Activated B cell treated with CpG ODN at 0.5 μM for 24 hours (primary cell): ENCODE results near the gene UBA52. TPM values are rescaled to one million over a fixed set of nuclear protein-coding genes. Genes with fewer than 3 reads are reported as not detected.

ENCODE experiments used
- ATAC-seq: fragments of 200-7000 bp; cut with Tn5 transposase; one replicate; pipeline ENCODE4 v1.10.0; 2021; ENCODE audit warnings: low read depth, mild to moderate bottlenecking, moderate library complexity
- CTCF ChIA-PET: fragments of 350-600 bp; sonication (Branson Sonifier 250); formaldehyde crosslinking; loops from one replicate; lab custom pipeline; 2021; ENCODE audit warnings: antibody characterized with exemption; lab: Charles Lee
- POLR2A ChIA-PET: fragments of 350-600 bp; sonication (Branson Sonifier 250); formaldehyde crosslinking; loops from one replicate; lab custom pipeline; 2021; ENCODE audit warnings: antibody characterized with exemption; lab: Charles Lee
- DNase-seq: peaks from one replicate; pipeline ENCODE4 v3.0.0; 2022
- H3K27ac Mint-ChIP-seq: one replicate; pipeline ENCODE4 v1.8.0; 2020; ENCODE audit warnings: mixed read lengths
- H3K27me3 Mint-ChIP-seq: one replicate; pipeline ENCODE4 v1.8.0; 2021; ENCODE audit warnings: mixed read lengths
- H3K36me3 Mint-ChIP-seq: one replicate; pipeline ENCODE4 v1.8.0; 2021; ENCODE audit warnings: low read depth, mixed read lengths
- H3K4me1 Mint-ChIP-seq: one replicate; pipeline ENCODE4 v1.8.0; 2021; ENCODE audit warnings: mixed read lengths
- H3K4me3 Mint-ChIP-seq: one replicate; pipeline ENCODE4 v1.8.0; 2020; ENCODE audit warnings: mild to moderate bottlenecking, mixed read lengths
- H3K9me3 Mint-ChIP-seq: one replicate; pipeline ENCODE4 v1.8.0; 2020; ENCODE audit warnings: mixed read lengths
- intact Hi-C: fragments of 100-400 bp; cut with micrococcal nuclease; formaldehyde crosslinking; loops from one replicate; pipeline ENCODE4 v1.15.1; 2024
- total RNA-seq: library from RNA; stranded (reverse); gene quantifications from 2 replicates; pipeline ENCODE4 v1.2.3, GENCODE V29; 2022
- TF ChIP-seq, protein P1 (sequence below): fragments of 200-600 bp; IDR thresholded peaks from one replicate; pipeline ENCODE4 v1.8.0; 2022; ENCODE audit warnings: antibody characterized with exemption, mild to moderate bottlenecking

UBA52 gene
- total RNA-seq, 1 donor from 2014 or later = 1,962 TPM

- peaks cover 36% of the 10 kb centered on the region for H3K4me1 Mint-ChIP-seq
- CTCF ChIA-PET = interaction anchor here (0.7 to 2.9 kb wide), 5 partner anchors 16 to 262 kb away, joined by 3 to 17 read pairs (median 5); partner anchors contain the start of gene UBA52
- POLR2A ChIA-PET = interaction anchor here (0.7 to 3.4 kb wide), 9 partner anchors 9 to 443 kb away, joined by 3 to 55 read pairs (median 9); partner anchors contain the start of genes ELL, KXD1 and UBA52
- ATAC-seq (no peak), DNase-seq (no peak)
- intact Hi-C loops = loop anchor here (5.0 kb wide), 3 partner anchors 45 to 330 kb away; partner anchors contain the start of genes COPE, DDX49 and FKBP8
- peaks cover 2% of the 10 kb centered on the region for H3K27me3 Mint-ChIP-seq
- no peaks in the 10 kb centered on the region for H3K9me3 Mint-ChIP-seq
- H3K36me3 Mint-ChIP-seq = peaks cover 10% of the 10 kb centered on the region
- H3K4me3 Mint-ChIP-seq = peak overlapping the region; percentile 35
- no peak overlapping the region for H3K27ac Mint-ChIP-seq
- TF ChIP-seq, protein P1, sequence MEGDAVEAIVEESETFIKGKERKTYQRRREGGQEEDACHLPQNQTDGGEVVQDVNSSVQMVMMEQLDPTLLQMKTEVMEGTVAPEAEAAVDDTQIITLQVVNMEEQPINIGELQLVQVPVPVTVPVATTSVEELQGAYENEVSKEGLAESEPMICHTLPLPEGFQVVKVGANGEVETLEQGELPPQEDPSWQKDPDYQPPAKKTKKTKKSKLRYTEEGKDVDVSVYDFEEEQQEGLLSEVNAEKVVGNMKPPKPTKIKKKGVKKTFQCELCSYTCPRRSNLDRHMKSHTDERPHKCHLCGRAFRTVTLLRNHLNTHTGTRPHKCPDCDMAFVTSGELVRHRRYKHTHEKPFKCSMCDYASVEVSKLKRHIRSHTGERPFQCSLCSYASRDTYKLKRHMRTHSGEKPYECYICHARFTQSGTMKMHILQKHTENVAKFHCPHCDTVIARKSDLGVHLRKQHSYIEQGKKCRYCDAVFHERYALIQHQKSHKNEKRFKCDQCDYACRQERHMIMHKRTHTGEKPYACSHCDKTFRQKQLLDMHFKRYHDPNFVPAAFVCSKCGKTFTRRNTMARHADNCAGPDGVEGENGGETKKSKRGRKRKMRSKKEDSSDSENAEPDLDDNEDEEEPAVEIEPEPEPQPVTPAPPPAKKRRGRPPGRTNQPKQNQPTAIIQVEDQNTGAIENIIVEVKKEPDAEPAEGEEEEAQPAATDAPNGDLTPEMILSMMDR = no peak
Measured at GRCh38 chr19:18587561-18587960, 15.9 kb downstream of the UBA52 start.

DNA sequence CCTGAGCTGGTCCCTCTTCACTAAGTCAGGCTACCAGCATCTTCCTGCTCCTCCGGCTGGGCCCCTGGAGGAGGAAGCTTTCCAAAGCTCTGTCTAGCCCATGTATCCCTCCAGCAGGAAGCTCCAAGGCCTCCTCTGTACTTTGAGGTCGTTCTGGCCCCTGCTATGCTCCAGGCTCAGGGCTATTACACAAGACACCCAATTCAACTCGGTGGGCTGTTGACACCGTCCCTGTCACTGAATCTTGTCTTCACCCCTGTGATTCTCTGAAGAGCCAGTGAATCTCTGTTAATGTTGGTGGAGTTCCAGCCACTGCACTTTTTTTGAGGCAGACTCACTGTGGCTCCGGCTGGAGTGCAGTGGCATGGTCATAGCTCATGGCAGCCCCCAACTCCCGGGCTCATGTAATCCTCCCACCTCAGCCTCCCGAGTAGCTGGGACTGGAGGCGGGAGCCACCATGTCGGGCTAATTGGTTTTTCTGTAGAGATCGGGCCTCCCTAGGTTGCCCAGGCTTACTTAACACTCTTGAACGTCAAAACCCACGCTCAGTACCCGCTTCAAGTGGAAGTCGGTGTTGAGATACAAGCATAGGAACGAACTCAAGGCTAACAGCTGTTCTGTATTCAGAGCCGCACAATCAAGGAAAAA is 16.4 kb downstream of the UBA52 start:
- peaks cover 2% of the 10 kb centered on the region for H3K27me3 Mint-ChIP-seq
- intact Hi-C loops = loop anchor here (1.0 to 5.0 kb wide), 5 partner anchors 17 to 329 kb away; partner anchors contain the start of genes COPE, DDX49, FKBP8 and UBA52
- DNase-seq (no peak), ATAC-seq (no peak)
- CTCF ChIA-PET = interaction anchor here (0.7 to 3.1 kb wide), 9 partner anchors 16 to 261 kb away, joined by 3 to 18 read pairs (median 5); partner anchors contain the start of genes ELL and UBA52
- TF ChIP-seq, protein P1 = no peak
- peak overlapping the region; percentile 83 for H3K27ac Mint-ChIP-seq
- POLR2A ChIA-PET = interaction anchor here (0.7 to 3.4 kb wide), 11 partner anchors 9 to 443 kb away, joined by 4 to 55 read pairs (median 13); partner anchors contain the start of genes COPE, DDX49, ELL and KXD1
- no peaks in the 10 kb centered on the region for H3K9me3 Mint-ChIP-seq
- peaks cover 10% of the 10 kb centered on the region for H3K36me3 Mint-ChIP-seq
- peak overlapping the region; percentile 87 for H3K4me3 Mint-ChIP-seq
- peaks cover 38% of the 10 kb centered on the region for H3K4me1 Mint-ChIP-seq

DNA sequence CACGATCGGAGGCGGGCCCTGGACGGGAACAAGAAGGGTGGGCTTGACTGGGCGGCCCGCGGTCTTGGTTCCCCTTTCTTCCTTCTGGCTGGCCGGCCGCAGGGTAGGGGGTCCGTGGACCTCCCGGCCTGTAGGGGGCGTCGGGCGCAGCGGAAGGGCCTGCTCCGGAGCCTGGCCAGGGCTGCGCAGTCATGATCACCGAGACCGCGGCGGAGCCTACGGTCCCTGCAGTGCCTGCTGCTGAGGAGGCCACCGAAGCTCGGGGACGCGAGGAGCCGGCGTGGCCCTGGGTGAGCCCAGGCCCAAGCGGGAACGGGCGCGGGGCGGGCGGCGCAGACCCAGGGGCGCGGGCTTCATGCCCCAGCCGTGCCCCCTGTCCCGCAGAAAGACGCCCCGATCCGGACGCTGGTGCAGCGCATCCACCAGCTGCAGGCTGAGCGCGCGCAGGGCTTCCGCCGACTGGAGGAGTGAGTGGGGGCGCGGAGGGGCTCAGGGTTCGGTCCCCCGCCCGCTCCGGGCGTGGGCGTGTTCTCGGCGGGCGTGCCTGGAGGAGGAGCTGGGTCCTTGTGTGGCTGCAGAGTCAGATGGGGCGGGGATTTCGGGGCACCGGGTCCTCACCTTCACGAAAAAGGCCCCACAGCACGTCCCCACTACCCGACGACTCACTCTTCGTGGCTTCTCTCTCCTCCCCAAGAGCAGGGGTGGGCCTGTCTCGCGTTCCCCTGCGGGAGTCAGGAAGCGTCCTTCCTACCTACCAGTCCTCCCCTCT is 17.1 kb downstream of the UBA52 start, which contains the start of gene REX1BD:
REX1BD (plus strand) TSS at position 188 of the 769 bp plus-strand sequence; CDS start at position 192, 4 bp downstream.
- Mint-ChIP-seq H3K27me3 (peaks cover 2% of the 10 kb centered on the region), H3K4me3 (peak within 1 kb of the TSS; percentile 87), H3K9me3 (no peaks in the 10 kb centered on the region), H3K36me3 (peaks cover 10% of the 10 kb centered on the region), H3K4me1 (peaks cover 41% of the 10 kb centered on the region), H3K27ac (peak within 1 kb of the TSS; percentile 83)
- DNase-seq (peak; percentile 79), ATAC-seq (peak; percentile 79)
- POLR2A ChIA-PET = interaction anchor here (0.6 to 3.4 kb wide), 16 partner anchors 10 to 1178 kb away, joined by 3 to 55 read pairs (median 8); partner anchors contain the start of genes COPE, DDX49, ELL and FKBP8
- CTCF ChIA-PET = interaction anchor here (0.9 to 3.1 kb wide), 12 partner anchors 12 to 278 kb away, joined by 3 to 18 read pairs (median 4); partner anchors contain the start of genes ELL, UBA52 and UPF1
- TF ChIP-seq, protein P1 = peak; percentile 61
- intact Hi-C loops = loop anchor here (1.0 to 5.0 kb wide), 10 partner anchors 17 to 384 kb away; partner anchors contain the start of genes COPE, DDX49, FKBP8 and KXD1

- ChIA-PET CTCF (interaction anchor here (0.6 to 3.1 kb wide), 12 partner anchors 13 to 277 kb away, joined by 3 to 18 read pairs (median 4); partner anchors contain the start of genes ELL, UBA52 and UPF1), POLR2A (interaction anchor here (0.6 to 3.4 kb wide), 17 partner anchors 13 to 1179 kb away, joined by 3 to 55 read pairs (median 6); partner anchors contain the start of genes COPE, DDX49, ELL and FKBP8)
- no peaks in the 10 kb centered on the region for H3K9me3 Mint-ChIP-seq
- H3K27ac Mint-ChIP-seq = peak overlapping the region; percentile 83
- H3K27me3 Mint-ChIP-seq = no peaks in the 10 kb centered on the region
- H3K4me1 Mint-ChIP-seq = peaks cover 43% of the 10 kb centered on the region
- peak overlapping the region; percentile 87 for H3K4me3 Mint-ChIP-seq
- TF ChIP-seq, protein P1 = no peak
- H3K36me3 Mint-ChIP-seq = peaks cover 10% of the 10 kb centered on the region
- ATAC-seq (peak; percentile 43), DNase-seq (no peak)
- intact Hi-C loops = loop anchor here (1.0 to 5.0 kb wide), 10 partner anchors 32 to 398 kb away; partner anchors contain the start of genes COPE, DDX49, FKBP8 and KXD1
Measured at GRCh38 chr19:18589380-18590272, 18.0 kb downstream of the UBA52 start.
